ENCODE measurements around the gene DCP1B. TPM values are rescaled to one million over a fixed set of nuclear protein-coding genes. Genes with fewer than 3 reads are reported as not detected.
A peak's percentile ranks its signal among the peaks of the same experiment; 100 is the strongest.

The DCP1B gene
- total and polyA plus RNA-seq, 10 donors: 5.5 to 20.8 (median 13.8) TPM

- no peak for TF ChIP-seq POLR2A (IDR thresholded peaks at IDR 0.05)
- TF ChIP-seq POLR2AphosphoS5 (IDR thresholded peaks at IDR 0.05): no peak
- TF ChIP-seq, protein P1, sequence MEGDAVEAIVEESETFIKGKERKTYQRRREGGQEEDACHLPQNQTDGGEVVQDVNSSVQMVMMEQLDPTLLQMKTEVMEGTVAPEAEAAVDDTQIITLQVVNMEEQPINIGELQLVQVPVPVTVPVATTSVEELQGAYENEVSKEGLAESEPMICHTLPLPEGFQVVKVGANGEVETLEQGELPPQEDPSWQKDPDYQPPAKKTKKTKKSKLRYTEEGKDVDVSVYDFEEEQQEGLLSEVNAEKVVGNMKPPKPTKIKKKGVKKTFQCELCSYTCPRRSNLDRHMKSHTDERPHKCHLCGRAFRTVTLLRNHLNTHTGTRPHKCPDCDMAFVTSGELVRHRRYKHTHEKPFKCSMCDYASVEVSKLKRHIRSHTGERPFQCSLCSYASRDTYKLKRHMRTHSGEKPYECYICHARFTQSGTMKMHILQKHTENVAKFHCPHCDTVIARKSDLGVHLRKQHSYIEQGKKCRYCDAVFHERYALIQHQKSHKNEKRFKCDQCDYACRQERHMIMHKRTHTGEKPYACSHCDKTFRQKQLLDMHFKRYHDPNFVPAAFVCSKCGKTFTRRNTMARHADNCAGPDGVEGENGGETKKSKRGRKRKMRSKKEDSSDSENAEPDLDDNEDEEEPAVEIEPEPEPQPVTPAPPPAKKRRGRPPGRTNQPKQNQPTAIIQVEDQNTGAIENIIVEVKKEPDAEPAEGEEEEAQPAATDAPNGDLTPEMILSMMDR (IDR thresholded peaks at IDR 0.05 in 8 of 11, conservative IDR thresholded peaks at IDR 0.05 in 3 of 11): no peak
- H3K27ac ChIP-seq: no peak overlapping the region
- H3K4me3 ChIP-seq: no peak overlapping the region
- no peaks in the 10 kb centered on the region for H3K27me3 ChIP-seq (replicated peaks in 1 of 7)
- H3K4me1 ChIP-seq: peaks cover 4 to 10% (median 7%) of the 10 kb centered on the region in 6 donors
- H3K36me3 ChIP-seq: peaks cover 0 to 53% (median 19%) of the 10 kb centered on the region in 6 donors
- 83 to 93% (median 86%) methylated on average over 10 of the region's 10 CpGs for WGBS, 5 donors
- DNase-seq: no peak
- no peaks in the 10 kb centered on the region for H3K9me3 ChIP-seq
- intact Hi-C loops (cut with DNase I; ENCODE audit: low total_unique reads): loop anchor here (5.0 kb wide), 1 partner anchor 287 kb away; no protein-coding TSS in a partner anchor
These were observed 64.9 kb downstream of the DCP1B start for GRCh38 chr12:1939331-1939730.

DNA sequence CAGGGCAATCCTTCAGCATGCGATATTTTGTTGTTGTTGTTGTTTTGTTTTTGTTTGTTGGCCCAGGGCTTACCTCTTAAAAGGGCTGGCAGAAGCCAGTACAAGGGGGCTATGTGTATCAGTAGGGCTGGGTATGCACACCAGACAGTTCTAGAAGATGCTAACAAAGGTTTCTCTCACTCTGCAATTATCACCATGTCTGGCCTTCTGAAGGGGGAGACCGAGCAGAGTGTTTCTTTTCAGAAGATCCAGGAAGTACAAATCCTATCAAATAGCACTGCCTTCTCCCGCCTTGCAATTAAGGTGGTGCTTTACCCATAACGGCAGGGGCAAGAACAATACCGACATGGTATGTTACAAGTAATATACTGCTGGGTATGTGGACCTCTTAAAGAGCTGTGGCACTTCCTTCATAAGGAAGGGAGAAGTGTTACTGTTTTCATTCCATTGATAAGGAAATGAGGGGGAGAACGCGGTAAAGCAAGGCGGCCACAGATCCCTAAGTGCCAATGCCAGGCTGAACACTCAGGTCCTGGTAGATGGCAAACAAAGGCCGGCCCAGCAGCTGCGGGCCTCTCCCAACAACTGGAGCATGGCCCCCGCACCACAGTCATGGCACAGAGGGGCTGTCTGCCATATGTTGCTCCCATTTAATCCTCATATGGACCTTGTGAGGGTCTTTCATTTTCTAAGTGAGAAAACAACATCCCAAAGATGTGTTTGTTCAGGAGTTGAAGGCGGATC lies 66.6 kb downstream of the DCP1B start:
- Histone ChIP-seq H3K36me3 (peaks cover 0 to 49% (median 19%) of the 10 kb centered on the region in 6 donors), H3K27me3 (replicated peaks in 1 of 7) (no peaks in the 10 kb centered on the region), H3K4me3 (no peak overlapping the region), H3K4me1 (peaks cover 6 to 24% (median 13%) of the 10 kb centered on the region in 6 donors), H3K9me3 (no peaks in the 10 kb centered on the region), H3K27ac (no peak overlapping the region)
- TF ChIP-seq, protein P1 (IDR thresholded peaks at IDR 0.05 in 8 of 11, conservative IDR thresholded peaks at IDR 0.05 in 3 of 11): no peak
- TF ChIP-seq POLR2AphosphoS5 (IDR thresholded peaks at IDR 0.05): peak in 1 of 3 donors; percentile 9
- no peak for DNase-seq
- intact Hi-C loops (cut with DNase I; ENCODE audit: low total_unique reads): loop anchor here (5.0 kb wide), 1 partner anchor 285 kb away; no protein-coding TSS in a partner anchor
- 91 to 93% (median 92%) methylated on average over 12 of the region's 12 CpGs for WGBS, 5 donors

DNA sequence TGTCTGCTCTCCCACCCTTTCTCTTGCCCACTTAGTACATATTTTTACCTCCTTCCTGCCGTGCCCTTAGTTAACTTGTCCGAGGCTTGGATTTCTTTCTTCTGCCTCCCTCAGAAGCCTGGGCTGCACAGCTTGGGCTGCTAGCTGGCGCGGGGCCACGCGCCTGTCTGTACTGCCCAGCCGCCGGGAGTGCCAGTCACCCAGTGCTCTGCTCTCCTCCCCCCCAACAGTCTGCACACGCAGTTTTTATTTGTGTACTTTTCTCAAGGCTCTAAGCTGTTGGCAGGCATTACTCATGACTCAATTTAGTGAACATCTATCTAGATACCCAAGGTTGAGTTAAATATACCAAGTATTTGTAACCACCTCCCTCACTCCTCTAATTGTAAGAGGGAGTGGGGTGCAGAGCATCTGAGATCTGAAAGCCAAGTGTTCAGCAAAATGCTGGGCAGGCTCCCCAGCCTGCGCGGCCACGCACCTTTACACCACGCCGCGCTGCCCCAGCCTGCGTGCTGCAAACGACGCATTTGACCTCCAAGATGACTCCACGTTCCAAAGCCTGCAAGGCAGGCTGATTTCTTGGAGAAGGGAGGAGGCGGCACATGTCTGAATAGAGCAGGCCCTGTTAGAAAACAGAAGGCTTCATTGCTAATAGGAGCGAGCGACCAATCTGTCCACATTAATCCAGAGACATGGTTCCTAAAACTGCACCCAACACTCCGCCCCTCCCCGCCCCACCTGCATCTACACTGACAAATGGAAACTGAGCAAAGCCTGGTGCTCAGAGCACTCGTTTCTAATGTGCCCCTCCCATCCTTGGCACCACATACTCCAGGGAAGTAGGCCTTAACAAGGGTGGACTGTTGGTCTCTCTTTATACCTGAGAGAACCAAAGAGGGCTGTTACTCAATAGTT lies 67.6 kb downstream of the DCP1B start:
- 73 to 87% (median 85%) methylated on average over 21 to 25 of the region's 25 CpGs for WGBS, 5 donors
- intact Hi-C loops (cut with DNase I; ENCODE audit: low total_unique reads): loop anchor here (5.0 kb wide), 1 partner anchor 284 kb away; no protein-coding TSS in a partner anchor
- H3K27ac ChIP-seq: no peak overlapping the region
- peaks cover 0 to 46% (median 18%) of the 10 kb centered on the region in 6 donors for H3K36me3 ChIP-seq
- H3K9me3 ChIP-seq: no peaks in the 10 kb centered on the region
- TF ChIP-seq, protein P1 (IDR thresholded peaks at IDR 0.05 in 8 of 11, conservative IDR thresholded peaks at IDR 0.05 in 3 of 11): no peak
- TF ChIP-seq POLR2A (IDR thresholded peaks at IDR 0.05) (no peak), POLR2AphosphoS5 (IDR thresholded peaks at IDR 0.05) (peak in 1 of 3 donors; percentile 28)
- DNase-seq: peak; percentile 66
- peaks cover 13 to 34% (median 22%) of the 10 kb centered on the region in 6 donors for H3K4me1 ChIP-seq
- H3K27me3 ChIP-seq (replicated peaks in 1 of 7): no peaks in the 10 kb centered on the region
- H3K4me3 ChIP-seq: no peak overlapping the region
